Measurements from ENCODE around the gene FKRP. TPM values are rescaled to one million over a fixed set of nuclear protein-coding genes. Genes with fewer than 3 reads are reported as not detected.
A peak's percentile ranks its signal among the peaks of the same experiment; 100 is the strongest.
"Not testable (repeated sequence)": the region's sequence is repeated elsewhere in the genome, so short reads cannot be mapped to it uniquely, and the experiment has no call there.

FKRP gene
- total and polyA plus RNA-seq, 3 donors from 2014 or later, result 22.9 to 37.2 (median 33.0) TPM

DNA sequence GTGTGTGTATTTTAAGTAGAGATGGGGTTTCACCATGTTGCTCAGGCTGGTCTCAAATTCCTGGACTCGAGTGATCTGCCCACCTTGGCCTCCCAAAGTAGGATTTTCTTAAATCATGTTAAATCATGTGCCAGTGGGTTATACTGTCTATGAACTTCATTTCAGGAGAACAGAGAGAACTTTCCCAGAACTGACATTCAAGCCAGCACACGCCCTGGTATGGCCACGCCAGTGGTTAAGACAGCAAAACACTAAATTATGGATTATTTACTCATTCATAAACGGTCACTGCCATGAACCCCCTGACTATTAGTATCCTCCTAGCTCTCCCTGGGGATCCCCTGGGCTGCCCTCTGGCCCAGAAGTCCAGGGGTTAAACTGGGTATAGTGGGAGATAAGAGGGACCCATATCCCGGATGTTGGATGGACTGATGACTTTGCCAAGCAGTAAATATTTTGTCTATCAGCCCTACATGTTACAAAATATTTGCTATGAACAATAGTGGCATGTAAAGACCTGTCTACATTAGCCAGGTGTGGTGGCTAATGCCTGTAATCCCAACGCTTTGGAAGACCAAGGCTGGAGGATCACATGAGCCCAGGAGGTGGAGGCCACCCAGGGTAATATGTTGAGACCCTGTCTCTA is 16.5 kb downstream of the FKRP start:
- H3K36me3 ChIP-seq (ENCODE audit: low read depth, missing control alignments), result no peaks in the 10 kb centered on the region
- TF ChIP-seq, protein P1, sequence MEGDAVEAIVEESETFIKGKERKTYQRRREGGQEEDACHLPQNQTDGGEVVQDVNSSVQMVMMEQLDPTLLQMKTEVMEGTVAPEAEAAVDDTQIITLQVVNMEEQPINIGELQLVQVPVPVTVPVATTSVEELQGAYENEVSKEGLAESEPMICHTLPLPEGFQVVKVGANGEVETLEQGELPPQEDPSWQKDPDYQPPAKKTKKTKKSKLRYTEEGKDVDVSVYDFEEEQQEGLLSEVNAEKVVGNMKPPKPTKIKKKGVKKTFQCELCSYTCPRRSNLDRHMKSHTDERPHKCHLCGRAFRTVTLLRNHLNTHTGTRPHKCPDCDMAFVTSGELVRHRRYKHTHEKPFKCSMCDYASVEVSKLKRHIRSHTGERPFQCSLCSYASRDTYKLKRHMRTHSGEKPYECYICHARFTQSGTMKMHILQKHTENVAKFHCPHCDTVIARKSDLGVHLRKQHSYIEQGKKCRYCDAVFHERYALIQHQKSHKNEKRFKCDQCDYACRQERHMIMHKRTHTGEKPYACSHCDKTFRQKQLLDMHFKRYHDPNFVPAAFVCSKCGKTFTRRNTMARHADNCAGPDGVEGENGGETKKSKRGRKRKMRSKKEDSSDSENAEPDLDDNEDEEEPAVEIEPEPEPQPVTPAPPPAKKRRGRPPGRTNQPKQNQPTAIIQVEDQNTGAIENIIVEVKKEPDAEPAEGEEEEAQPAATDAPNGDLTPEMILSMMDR (IDR thresholded peaks at IDR 0.05), result no peak
- no peak for TF ChIP-seq POLR2A (IDR thresholded peaks at IDR 0.05)
- H3K27ac ChIP-seq, result no peak overlapping the region
- H3K27me3 ChIP-seq, result no peaks in the 10 kb centered on the region
- intact Hi-C loops (cut with DNase I; ENCODE audit: low total_unique reads), result no loop called here
- no peak for DNase-seq
- no peaks in the 10 kb centered on the region for H3K9me3 ChIP-seq
- H3K4me1 ChIP-seq, result peaks cover 7% of the 10 kb centered on the region
- H3K4me3 ChIP-seq, result no peak overlapping the region
- WGBS, 2 donors, result 78 to 83% methylated on average over 6 of the region's 6 CpGs

DNA sequence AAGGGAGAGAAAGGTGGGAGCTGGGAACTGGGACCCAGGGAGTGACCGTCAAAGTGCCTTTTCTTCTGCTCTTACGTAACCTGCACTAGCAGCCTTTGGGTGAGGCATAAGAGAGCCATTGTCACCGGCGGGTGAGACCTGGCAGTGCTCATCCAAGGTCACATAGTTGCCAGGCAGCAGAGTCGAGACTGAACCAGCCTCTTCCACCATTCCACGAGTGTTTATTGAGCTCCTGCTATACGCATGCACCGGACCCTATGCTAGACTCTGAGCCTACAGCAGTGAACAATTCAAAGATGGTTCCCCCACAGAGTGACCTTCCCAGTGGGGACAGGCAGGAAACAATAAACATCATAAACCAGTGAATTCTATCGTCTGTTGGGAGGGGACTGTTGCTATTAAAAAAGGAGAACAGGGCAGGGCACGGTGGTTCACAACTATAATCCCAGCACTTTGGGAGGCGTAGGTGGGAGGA is 19.0 kb downstream of the FKRP start:
- intact Hi-C loops (cut with DNase I; ENCODE audit: low total_unique reads), result no loop called here
- DNase-seq, result peak; percentile 93
- Histone ChIP-seq H3K4me1 (peaks cover 16% of the 10 kb centered on the region), H3K9me3 (no peaks in the 10 kb centered on the region), H3K36me3 (ENCODE audit: low read depth, missing control alignments) (no peaks in the 10 kb centered on the region), H3K4me3 (no peak overlapping the region), H3K27ac (peak overlapping the region; percentile 76 to 83), H3K27me3 (no peaks in the 10 kb centered on the region)
- 38 to 57% methylated on average over 11 of the region's 11 CpGs for WGBS, 2 donors
- TF ChIP-seq, protein P1 (IDR thresholded peaks at IDR 0.05), result no peak
- TF ChIP-seq POLR2A (IDR thresholded peaks at IDR 0.05), result no peak

DNA sequence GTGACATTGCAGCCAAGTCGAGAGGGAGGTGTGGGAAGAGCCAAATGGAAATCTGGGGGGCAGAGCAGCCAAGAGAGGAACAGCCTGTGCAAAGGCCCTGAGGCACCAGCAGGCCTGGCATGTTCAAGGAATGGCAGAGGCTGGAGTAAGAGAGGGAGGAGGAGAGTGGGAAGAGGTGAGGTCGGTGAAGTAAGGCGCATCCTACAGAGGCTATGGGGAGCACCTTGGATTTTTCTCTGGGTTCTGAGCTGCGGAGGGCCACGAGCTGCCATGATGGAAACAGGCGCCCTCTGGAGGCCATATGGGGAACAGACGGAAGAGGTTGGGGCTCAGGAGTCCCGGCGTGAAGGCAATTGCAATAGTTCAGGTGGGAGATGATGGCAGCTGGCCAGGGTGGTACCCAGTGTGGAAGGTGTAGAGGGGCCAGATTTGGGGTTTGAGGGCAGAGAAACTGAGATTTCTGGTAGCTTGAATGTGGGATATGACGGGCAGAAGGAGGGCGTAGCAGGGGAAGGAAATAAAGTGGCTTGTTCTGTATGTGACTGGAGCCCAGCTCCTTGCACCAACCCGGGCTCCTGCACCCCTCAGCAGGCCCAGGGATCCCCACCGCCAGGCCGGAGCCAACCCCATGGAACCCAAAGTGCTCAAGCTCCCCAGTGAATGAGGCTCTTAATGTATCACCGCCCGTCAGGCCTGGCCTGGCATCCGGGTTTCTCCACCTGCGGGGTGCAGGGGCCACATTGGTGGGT is 20.9 kb downstream of the FKRP start:
- H3K9me3 ChIP-seq, result no peaks in the 10 kb centered on the region
- H3K27me3 ChIP-seq, result no peaks in the 10 kb centered on the region
- no peaks in the 10 kb centered on the region for H3K36me3 ChIP-seq (ENCODE audit: low read depth, missing control alignments)
- intact Hi-C loops (cut with DNase I; ENCODE audit: low total_unique reads), result no loop called here
- peak; percentile 51 for DNase-seq
- H3K27ac ChIP-seq, result peak overlapping the region; percentile 19 to 50
- 65 to 76% methylated on average over 16 to 18 of the region's 18 CpGs for WGBS, 2 donors
- peaks cover 16% of the 10 kb centered on the region for H3K4me1 ChIP-seq
- TF ChIP-seq, protein P1 (IDR thresholded peaks at IDR 0.05), result peak; percentile 41 to 62 (median 56)
- no peak for TF ChIP-seq POLR2A (IDR thresholded peaks at IDR 0.05)
- H3K4me3 ChIP-seq, result no peak overlapping the region

GRCh38 chr19:46768746-46769145 is 22.9 kb downstream of the FKRP start:
- 0 to 34% methylated on average over 2 to 4 of the region's 4 CpGs for WGBS, 2 donors
- H3K9me3 ChIP-seq; H3K27me3 ChIP-seq; H3K36me3 ChIP-seq (ENCODE audit: low read depth, missing control alignments); intact Hi-C loops (cut with DNase I; ENCODE audit: low total_unique reads); H3K4me3 ChIP-seq: not testable (repeated sequence)
- H3K27ac ChIP-seq, result peak overlapping the region; percentile 42 to 69
- DNase-seq, result peak; percentile 60
- H3K4me1 ChIP-seq, result peaks cover 16% of the 10 kb centered on the region

DNA sequence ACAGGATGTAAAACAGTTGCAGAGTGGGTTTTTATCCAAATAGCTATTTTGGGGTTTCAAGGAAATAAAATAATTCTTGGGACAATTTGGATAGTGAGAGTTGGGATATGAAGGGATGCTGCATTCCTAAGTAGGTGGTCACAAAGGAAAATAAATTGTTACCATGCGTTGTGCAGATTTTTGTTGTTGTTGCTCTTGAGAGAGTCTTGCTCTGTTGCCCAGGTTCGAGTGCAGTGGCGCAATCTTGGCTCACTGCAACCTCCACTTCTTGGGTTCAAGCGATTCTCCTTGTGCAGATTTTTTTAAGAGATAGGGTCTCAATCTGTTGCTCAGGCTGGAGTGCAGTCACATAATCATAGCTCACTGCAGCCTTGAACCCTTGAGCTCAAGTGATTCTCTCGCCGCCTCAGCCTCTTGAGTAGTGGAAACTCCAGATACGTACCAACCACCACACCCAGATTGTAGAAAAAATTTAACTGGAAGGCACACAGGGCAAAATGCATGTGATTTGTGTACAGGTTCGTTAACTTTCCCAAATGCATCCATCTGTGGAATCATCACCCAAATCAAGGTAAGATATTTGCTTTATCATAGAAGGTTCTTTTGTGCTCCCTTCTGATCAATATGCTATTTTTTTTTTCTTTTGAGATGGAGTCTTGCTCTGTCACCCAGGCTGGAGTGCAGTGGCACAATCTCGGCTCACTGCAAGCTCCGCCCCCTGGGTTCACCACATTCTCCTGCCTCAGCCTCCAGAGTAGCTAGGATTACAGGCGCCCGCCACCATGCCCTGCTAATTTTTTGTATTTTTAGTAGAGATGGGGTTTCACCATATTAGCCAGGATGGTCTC is 26.5 kb downstream of the FKRP start:
- Histone ChIP-seq H3K36me3 (ENCODE audit: low read depth, missing control alignments) (no peaks in the 10 kb centered on the region), H3K27me3 (no peaks in the 10 kb centered on the region), H3K9me3 (no peaks in the 10 kb centered on the region), H3K4me3 (no peak overlapping the region), H3K4me1 (peaks cover 10% of the 10 kb centered on the region), H3K27ac (no peak overlapping the region)
- DNase-seq, result no peak
- WGBS, 2 donors, result 84 to 90% methylated on average over 11 to 12 of the region's 12 CpGs
- intact Hi-C loops (cut with DNase I; ENCODE audit: low total_unique reads), result no loop called here
- TF ChIP-seq, protein P1 (IDR thresholded peaks at IDR 0.05), result no peak
- no peak for TF ChIP-seq POLR2A (IDR thresholded peaks at IDR 0.05)

All from testis (tissue), 3 donors.